Prostate gland (tissue), 2 donors: ENCODE measurements around the gene OTOG. TPM values are rescaled to one million over a fixed set of nuclear protein-coding genes. Genes with fewer than 3 reads are reported as not detected.

Experiments
- DNase-seq: peaks from one replicate; pipeline ENCODE4 v3.0.0-alpha.2; 2019; ENCODE audit warnings: low spot score
- H3K27ac ChIP-seq, 2 donors: fragments of 200-600 bp; sonication (generic); 2 replicates each; pipeline ENCODE4 v1.5.1; 2017 to 2019
- H3K27me3 ChIP-seq: fragments of 200-600 bp; sonication (generic); replicated peaks from 2 replicates; pipeline ENCODE4 v1.5.1; 2019; ENCODE audit not compliant: insufficient read depth
- H3K36me3 ChIP-seq, 2 donors: fragments of 200-600 bp; sonication (generic); 1 replicate in 1 of 2; 2 replicates in 1 of 2; pipeline versions ENCODE4 v1.5.1 to v1.8.1; 2017 to 2019
- H3K4me1 ChIP-seq: fragments of 200-600 bp; sonication (generic); replicated peaks from 2 replicates; pipeline ENCODE4 v1.5.1; 2019
- H3K4me3 ChIP-seq, 2 donors: fragments of 200-600 bp; sonication (generic); 2 replicates each; pipeline ENCODE4 v1.5.1; 2017 to 2019
- H3K9me3 ChIP-seq: fragments of 200-600 bp; sonication (generic); 2 replicates; pipeline ENCODE4 v1.5.1; 2017
- CTCF ChIP-seq, 4 experiments: fragments of 200-600 bp in 2 of 4; fragments of 450-650 bp in 2 of 4; sonication (generic) in 2 of 4; IDR thresholded peaks; 1 replicate in 3 of 4; 2 replicates in 1 of 4; pipeline ENCODE4 v1.5.1; 2016 to 2019; ENCODE audit warnings: antibody characterized with exemption in 4 of 4, mild to moderate bottlenecking in 2 of 4, moderate library complexity in 2 of 4
- POLR2A ChIP-seq: fragments of 450-650 bp; IDR thresholded peaks from one replicate; pipeline ENCODE4 v1.6.1; 2016; ENCODE audit warnings: antibody characterized with exemption, mild to moderate bottlenecking
- POLR2AphosphoS5 ChIP-seq: sonication (generic); formaldehyde crosslinking; IDR thresholded peaks from one replicate; pipeline ENCODE4 v1.6.1; 2017; ENCODE audit warnings: antibody characterized with exemption
- WGBS: methylation state at CpG from one replicate; pipeline ENCODE4 v1.1.5; 2018; 5-methylcytosine and 5-hydroxymethylcytosine counted together
- intact Hi-C: fragments of 100-400 bp; cut with DNase I; formaldehyde crosslinking; loops from one replicate; pipeline ENCODE4 v1.14.2; 2022
- total RNA-seq, 2 donors: library from RNA; depleted of rRNA; stranded (reverse); fragments of >200 nt; gene quantifications; one replicate each; pipeline ENCODE4 v1.1.0, GENCODE V29; 2016

OTOG gene
- total RNA-seq, 2 donors from 2014 or later = 0.34 TPM; not detected in 1

- no peak overlapping the region for H3K27ac ChIP-seq
- WGBS = 65% methylated on average over 5 of the region's 5 CpGs
- H3K27me3 ChIP-seq = peaks cover 7% of the 10 kb centered on the region
- TF ChIP-seq POLR2A (no peak), CTCF (IDR thresholded peaks at IDR 0.05) (no peak), POLR2AphosphoS5 (no peak)
- H3K36me3 ChIP-seq = no peaks in the 10 kb centered on the region
- no peak for DNase-seq
- H3K4me3 ChIP-seq = no peak overlapping the region
- H3K9me3 ChIP-seq = no peaks in the 10 kb centered on the region
- intact Hi-C loops = no loop called here
- H3K4me1 ChIP-seq = no peaks in the 10 kb centered on the region
Measured at GRCh38 chr11:17696741-17697140, 149.7 kb downstream of the OTOG start.

Other genes with a start within 250 kb of the OTOG start
- 1 to 10 TPM in 1 of 2 donors, under 1 TPM in 1; 0.41 to 5.9 TPM for gene NCR3LG1, start 195.5 kb upstream of the OTOG start, total RNA-seq
- 10 to 100 TPM in 1 of 2 donors, 1 to 10 TPM in 1; 5.5 to 10.3 TPM for gene KCNJ11, start 158.6 kb upstream of the OTOG start, total RNA-seq
- 10 to 100 TPM in 1 of 2 donors, 1 to 10 TPM in 1; 5.7 to 10.2 TPM for gene ABCC8, start 70.4 kb upstream of the OTOG start, total RNA-seq
- not detected for gene USH1C, start 2.8 kb upstream of the OTOG start, total RNA-seq
- gene MYOD1, start 172.3 kb downstream of the OTOG start, total RNA-seq = under 1 TPM in 1 of 2 donors, not detected in 1; 0.28 TPM
- 1 to 10 TPM in 1 of 2 donors, not detected in 1; 3.0 TPM for gene KCNC1, start 187.5 kb downstream of the OTOG start, total RNA-seq